ENCODE data around the gene INSM2. TPM values are rescaled to one million over a fixed set of nuclear protein-coding genes. Genes with fewer than 3 reads are reported as not detected.

The INSM2 gene
- total RNA-seq, 4 donors from 2014 or later: not detected

DNA sequence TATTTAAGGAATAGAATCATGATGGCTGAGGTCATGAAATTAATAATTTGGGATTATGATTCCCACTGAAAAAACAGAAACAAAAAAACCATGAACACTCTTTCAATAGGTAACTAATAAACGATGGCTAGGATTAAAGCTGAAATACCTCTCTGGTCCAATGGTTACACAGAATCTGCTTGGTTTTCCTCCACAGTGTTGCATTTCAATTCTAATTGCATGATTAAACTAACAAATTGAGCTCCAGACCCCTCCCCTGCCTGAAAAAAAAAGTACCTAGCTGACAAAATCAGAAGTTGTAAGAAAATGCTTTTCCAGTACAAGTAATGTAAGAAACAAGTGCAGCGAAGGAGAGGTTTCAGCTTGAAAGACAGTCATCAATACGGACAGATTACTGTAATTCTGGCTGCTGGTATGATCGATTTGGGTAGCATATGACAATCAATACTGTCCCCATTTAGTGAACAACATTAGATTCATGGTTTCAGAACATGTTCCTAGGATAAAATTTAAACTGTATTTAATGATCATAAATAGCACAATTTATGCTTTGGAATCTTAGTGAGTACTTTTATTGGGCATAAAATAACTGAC, 32.0 kb downstream of the INSM2 start:
- TF ChIP-seq, protein P1, sequence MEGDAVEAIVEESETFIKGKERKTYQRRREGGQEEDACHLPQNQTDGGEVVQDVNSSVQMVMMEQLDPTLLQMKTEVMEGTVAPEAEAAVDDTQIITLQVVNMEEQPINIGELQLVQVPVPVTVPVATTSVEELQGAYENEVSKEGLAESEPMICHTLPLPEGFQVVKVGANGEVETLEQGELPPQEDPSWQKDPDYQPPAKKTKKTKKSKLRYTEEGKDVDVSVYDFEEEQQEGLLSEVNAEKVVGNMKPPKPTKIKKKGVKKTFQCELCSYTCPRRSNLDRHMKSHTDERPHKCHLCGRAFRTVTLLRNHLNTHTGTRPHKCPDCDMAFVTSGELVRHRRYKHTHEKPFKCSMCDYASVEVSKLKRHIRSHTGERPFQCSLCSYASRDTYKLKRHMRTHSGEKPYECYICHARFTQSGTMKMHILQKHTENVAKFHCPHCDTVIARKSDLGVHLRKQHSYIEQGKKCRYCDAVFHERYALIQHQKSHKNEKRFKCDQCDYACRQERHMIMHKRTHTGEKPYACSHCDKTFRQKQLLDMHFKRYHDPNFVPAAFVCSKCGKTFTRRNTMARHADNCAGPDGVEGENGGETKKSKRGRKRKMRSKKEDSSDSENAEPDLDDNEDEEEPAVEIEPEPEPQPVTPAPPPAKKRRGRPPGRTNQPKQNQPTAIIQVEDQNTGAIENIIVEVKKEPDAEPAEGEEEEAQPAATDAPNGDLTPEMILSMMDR (IDR thresholded peaks at IDR 0.05; ENCODE audit: low read depth): no peak

DNA sequence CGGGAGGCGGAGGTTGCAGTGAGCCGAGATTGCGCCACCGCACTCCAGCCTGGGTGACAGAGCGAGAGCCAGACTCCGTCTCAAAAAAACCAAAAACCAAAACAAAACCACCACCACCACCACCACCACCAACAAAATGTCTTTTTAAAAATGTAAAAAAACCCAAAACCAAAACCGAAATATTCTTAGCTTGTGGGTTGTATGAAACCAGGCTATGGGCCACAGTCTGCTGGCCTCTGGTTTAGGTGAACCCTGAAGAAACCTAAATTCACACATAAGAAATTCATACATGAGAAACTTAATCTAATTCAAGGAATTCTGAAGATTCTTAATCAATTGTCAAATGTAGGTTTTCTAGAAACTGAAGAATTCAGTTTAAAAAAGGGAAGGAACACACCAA, 37.6 kb downstream of the INSM2 start:
- TF ChIP-seq, protein P1 (IDR thresholded peaks at IDR 0.05; ENCODE audit: low read depth): no peak

DNA sequence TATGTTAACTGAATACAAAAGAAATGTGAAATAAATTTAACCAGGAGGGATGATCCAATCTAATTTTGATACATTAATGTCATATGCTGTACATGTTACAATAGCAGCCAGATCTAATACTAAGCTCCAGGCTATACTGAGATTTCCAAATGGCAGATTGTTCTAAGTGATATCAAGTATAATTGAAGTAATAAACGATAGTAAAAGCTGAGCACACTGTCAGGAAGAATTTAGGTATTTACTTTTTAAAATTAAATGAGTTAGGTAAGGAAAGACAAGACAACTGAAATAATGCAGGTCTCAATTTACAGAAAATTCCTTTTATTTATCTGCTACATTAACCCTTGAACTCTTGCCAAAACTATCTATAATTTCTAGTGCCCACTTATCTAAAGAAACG, 39.9 kb downstream of the INSM2 start:
- TF ChIP-seq, protein P1 (IDR thresholded peaks at IDR 0.05; ENCODE audit: low read depth): no peak

DNA sequence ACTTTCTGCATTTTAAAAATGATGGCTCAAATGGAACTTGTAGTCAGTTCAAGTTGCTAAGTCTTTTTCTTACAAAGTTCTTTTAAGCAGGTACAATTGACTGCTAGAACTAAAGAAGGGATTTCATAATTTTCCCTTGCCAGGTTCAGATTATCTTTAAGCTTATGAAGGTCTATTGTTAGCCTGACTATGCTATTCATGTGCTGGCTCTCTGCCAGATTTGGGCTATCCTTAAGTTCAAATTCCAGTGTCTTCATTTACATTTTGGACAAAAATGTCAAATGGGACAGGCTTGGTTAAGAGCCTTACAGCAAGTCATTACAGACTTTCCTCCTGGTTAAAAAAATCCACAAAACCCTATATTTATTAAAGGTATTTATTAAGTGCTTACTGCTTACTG, 42.3 kb downstream of the INSM2 start:
- TF ChIP-seq, protein P1 (IDR thresholded peaks at IDR 0.05; ENCODE audit: low read depth): no peak

DNA sequence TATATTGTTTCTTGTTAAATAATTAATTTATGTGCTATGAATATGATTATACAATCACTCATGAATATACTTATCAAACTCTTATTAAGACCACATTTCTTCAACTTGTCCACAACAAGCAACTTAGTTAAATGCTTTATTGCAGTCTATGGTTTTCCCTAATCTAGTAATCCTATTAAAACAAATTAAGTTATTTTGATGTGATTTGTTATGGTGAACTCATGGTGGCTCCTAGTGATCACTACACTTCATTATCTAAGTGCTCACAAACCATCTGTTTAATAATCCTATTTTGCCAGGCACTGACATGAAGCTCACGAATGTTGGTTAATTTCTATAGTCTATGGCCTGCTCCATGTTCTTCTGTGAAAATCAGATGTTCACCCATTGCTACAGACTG, 42.9 kb downstream of the INSM2 start:
- TF ChIP-seq, protein P1 (IDR thresholded peaks at IDR 0.05; ENCODE audit: low read depth): no peak

DNA sequence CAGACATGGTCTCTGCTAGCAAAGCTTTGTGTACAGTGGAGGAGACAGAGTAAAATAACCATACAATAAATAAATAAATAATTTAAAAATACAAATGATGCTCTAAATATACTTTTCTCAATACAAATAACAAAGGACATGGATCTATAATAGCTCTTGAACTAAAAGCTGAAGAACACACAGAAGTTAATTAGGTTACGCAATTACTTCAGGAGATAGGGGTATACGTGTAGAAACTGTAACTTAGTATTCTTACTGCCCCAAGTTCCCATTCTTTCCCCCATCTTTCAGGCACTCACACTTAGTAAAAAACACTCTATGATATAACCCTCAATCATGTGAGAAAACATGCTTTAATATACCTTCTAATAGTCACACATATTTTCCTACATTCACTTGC, 44.2 kb downstream of the INSM2 start:
- TF ChIP-seq, protein P1 (IDR thresholded peaks at IDR 0.05; ENCODE audit: low read depth): no peak

DNA sequence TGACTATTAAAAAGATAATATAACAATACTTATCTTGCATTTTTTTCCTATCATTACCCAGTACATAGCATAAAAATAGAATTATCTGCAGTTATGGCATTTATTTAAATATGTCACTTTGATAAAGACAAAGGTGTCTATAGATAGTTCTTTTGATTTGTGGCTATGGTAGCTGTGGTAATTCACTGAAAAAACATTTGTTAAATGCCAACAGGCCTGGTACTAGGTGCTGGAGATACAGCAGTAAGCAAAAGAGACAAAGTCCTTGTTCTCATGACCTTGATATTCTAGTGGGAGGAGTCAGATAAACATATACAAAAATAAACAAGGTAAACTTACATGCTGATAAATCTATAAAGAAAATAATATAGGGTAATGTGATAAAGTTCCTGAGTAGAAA, 44.7 kb downstream of the INSM2 start:
- TF ChIP-seq, protein P1 (IDR thresholded peaks at IDR 0.05; ENCODE audit: low read depth): no peak

Other genes with a start within 250 kb of the INSM2 start
- 100 to 1,000 TPM; 158 to 210 (median 166) TPM for gene PSMA6, start 241.8 kb upstream of the INSM2 start, total RNA-seq
- gene NFKBIA, start 129.4 kb upstream of the INSM2 start, total RNA-seq: 100 to 1,000 TPM; 238 to 708 (median 364) TPM

Measured in subcutaneous adipose tissue (tissue), 4 donors.